GM18507 (cell line): ENCODE results near the gene ZNF398.

Source experiments
- DNase-seq: peaks from one replicate; pipeline ENCODE4 v3.0.0; 2011; ENCODE audit warnings: low read depth; ENCODE audit not compliant: insufficient read length; ENCODE audit errors: extremely low spot score
- FAIRE-seq: peaks from 2 replicates; lab custom pipeline; 2011; peaks lifted over from hg19 to GRCh38; lab: Jason Lieb, UNC

ZNF398 gene

DNA sequence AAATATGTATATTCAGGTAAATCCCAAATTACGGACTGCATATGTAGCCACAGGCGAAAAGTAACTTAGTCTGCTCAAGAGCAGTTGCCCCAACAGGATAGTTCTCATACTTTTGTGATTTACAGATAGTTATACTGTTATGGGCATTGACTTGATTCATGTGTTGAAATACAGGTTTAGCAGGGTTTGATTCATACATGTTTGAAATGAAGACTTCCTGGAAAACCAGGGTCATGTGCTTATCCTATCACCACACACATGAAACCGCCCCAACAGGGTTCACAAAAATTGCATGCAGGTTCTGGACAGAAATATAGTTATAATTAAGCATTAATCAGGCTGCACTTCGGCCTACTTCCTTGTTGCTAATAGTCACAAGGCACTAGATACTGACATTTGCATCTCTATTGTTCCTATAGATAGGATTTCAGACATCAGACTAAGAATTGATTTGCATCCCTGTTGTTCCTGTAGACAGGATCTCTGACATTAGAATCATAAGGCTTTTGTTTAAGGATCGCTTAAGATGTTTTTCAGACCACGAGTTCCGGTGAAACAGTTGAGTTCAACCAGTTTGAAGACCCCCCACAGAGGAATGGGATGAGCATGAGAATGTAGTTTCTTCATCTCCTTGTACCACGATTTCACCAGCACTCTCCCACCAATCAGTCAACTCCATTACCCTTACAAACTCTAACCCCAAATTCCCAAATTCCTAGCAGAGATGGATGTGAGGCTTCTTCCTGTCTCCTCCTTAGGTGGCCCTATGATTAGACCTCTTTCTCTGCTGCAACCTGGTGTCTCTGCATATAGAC is 2.0 kb upstream of the ZNF398 start:
- FAIRE-seq (no peak), DNase-seq (no peak)

GRCh38 chr7:149147752-149148653 is 750 bp downstream of the ZNF398 start:
- peak; percentile 39 for DNase-seq

DNA sequence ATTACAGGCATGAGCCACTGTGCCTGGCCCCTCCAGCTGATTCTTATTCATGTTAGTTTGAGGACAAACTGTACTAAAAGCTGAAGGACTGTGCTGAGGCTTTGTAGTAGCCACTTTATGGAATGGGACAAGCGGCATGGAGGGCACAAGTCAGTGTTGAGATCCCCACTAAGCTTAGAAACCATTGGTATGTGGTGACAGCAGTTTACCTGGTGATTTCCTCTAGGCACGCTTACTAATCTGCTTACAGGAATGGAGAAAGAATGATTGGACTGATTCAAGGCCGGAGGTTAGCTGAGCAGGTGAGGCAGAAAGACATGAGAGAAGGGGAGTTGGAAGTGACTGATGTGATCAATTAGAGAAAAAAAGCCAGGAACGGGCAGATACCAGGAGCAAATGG is 3.7 kb downstream of the ZNF398 start:
- FAIRE-seq, result no peak
- no peak for DNase-seq

More at GRCh38 chr7:149147752-149148653, 750 bp downstream of the ZNF398 start:
- FAIRE-seq, result no peak

- DNase-seq, result no peak
- no peak for FAIRE-seq
Measured at GRCh38 chr7:149153346-149153745, 6.1 kb downstream of the ZNF398 start.

DNA sequence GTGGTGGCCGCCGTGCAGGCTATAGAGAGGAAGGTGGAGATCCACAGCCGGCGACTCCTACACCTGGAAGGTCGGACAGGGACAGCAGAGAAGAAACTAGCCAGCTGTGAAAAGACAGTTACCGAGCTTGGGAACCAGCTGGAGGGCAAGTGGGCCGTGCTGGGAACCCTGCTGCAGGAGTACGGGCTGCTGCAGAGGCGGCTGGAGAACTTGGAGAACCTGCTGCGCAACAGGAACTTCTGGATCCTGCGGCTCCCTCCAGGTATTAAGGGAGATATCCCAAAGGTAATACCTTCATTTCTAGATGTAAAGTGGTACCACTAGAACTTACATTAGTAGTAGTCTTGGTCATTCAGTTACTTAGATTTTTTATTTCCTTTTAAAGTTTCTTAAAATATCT is 6.8 kb downstream of the ZNF398 start:
- FAIRE-seq, result no peak
- DNase-seq, result no peak

GRCh38 chr7:149156898-149157297 is 9.6 kb downstream of the ZNF398 start:
- DNase-seq (no peak), FAIRE-seq (no peak)

DNA sequence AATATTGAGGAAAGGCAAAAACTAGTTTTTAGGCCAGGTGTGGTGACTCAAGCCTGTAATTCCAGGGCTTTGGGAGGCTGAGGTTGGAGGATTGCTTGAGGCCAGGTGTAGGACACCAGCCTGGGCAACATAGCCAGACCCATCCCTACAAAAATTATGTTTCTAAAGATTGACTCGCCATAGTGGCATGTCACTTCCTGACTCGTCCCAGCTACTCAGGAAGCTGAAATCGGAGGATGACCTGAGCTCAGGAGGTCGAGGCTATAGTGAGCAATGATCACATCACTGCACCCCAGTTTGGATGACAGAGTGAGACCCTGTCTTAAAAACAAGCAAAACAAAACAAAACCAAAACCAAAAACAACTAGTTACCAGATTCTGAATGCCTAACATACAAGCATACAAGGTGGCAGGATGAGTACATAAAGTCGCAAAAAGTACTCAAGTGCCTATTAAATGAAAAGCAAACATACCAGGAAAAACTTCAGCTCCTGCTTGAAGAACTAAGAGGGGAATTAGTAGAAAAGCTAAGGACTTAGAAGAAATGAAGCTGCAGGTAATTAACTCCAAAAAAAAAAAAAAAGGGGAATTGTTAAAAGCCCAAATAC is 14.1 kb downstream of the ZNF398 start:
- DNase-seq, result no peak

DNA sequence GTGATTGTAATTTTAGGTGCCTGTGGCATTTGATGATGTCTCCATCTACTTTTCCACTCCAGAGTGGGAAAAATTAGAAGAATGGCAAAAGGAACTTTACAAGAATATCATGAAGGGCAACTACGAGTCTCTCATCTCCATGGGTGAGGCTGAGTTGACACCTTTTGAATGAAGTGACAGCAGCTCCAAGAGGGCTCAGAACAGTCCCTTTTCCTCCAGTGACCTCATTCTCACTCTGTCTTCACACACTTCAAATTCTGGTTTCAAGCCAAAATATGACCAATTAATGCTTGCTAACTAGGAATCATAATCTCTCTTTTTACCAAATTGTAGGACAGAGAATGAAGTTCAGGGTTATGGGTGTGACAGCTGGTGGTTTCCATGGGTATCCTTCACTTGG is 18.9 kb downstream of the ZNF398 start:
- FAIRE-seq (no peak), DNase-seq (no peak)

More for the DNA sequence above, 14.1 kb downstream of the ZNF398 start:
- no peak for FAIRE-seq

GRCh38 chr7:149166630-149167352 is 19.5 kb downstream of the ZNF398 start:
- DNase-seq (no peak), FAIRE-seq (no peak)

- DNase-seq (no peak), FAIRE-seq (no peak)
Measured at GRCh38 chr7:149171892-149172533, 24.8 kb downstream of the ZNF398 start.

DNA sequence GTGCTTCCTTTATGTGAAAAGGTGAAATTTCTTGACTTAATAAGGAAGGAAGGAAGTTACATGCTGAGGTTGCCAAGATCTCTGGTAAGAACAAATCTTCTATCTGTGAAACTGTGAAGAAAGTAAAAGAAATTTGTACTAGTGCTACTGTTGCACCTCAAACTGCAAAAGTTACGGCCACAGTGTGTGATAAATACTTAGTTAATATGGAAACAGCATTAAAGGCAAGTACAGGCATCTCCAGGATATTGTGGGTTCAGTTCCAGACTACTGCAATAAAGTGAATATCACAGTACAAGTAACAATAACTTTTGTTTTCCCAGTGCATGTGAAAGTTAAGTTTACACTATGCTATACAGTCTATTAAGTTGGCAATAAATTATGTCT is 25.3 kb downstream of the ZNF398 start:
- DNase-seq (no peak), FAIRE-seq (no peak)

DNA sequence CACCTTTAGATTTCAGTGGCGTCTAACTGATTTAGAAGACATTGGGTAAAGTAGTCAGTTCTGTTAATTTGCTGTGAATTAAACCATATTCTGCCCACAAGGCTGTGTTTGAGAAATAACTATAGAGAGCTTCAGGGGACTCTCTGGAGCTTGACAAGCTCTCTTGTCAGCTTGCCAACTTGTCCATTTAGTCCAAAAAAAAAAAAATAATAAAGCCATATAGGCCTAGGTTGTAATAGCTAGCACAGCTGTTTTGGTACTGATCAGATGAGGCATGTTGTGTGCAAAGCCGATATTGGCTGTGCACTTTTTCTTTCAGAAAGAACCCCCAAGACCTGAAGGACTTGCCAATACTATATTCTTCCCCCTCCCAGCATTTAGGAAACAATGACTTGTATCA is 27.9 kb downstream of the ZNF398 start:
- no peak for DNase-seq
- FAIRE-seq, result no peak

- DNase-seq, result no peak
- no peak for FAIRE-seq
Measured at GRCh38 chr7:149179241-149179640, 32.0 kb downstream of the ZNF398 start.

GRCh38 chr7:149180722-149181449 is 33.6 kb downstream of the ZNF398 start:
- DNase-seq (no peak), FAIRE-seq (no peak)

DNA sequence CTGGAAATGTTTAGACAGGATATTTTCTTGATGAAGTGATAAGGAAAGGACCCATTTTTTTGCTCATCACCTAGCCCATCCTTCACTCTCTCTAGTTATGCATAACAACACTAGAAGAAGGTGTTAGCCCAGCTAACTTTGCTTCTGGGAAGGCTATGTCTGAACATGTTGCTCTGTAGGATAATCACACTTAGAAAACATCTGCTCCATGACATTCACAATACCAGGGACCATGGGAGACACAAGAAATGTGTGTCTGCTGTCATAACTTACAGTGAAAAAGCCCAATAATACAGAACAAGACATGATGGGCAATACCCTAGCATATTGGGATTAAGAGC is 34.2 kb downstream of the ZNF398 start:
- FAIRE-seq, result no peak
- DNase-seq, result no peak

DNA sequence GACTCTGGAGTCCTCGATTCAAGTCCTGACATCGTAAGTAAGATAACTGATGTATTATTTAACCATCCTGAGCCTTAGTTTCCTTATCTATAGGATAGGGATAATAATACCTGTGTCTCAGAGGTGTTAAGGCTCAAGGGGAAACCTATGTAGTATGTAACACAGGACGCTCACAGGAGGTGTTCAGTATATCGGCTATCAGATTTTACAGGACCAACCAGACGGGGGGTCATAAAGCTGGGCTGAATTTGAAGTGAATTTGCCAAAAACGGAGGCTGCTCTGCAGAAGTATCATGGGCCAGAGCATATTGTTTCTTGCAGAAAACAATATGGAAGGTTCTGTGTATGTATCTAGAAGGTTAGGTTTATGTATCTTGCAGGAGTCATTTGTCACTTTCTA is 37.0 kb downstream of the ZNF398 start:
- DNase-seq, result no peak
- no peak for FAIRE-seq

DNA sequence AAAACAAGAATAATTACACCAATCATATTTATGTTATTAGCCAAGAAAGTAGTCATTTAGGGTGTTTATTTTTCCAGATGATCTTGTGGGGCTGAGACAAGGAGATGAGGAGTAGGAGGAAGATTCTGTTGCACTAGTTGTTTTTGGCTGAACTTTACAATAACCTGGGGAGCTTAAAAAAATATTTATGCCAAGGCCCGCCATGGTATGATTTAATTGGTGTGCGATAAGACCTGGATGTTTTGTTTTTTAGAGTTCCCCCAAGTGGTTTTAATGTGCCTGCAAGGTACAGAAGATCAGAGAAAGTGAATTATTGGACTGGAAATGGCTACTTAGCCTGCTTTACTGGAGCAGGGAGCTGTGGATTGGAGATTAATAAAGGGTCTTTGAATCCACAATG is 41.0 kb downstream of the ZNF398 start:
- FAIRE-seq, result no peak
- DNase-seq, result no peak

DNA sequence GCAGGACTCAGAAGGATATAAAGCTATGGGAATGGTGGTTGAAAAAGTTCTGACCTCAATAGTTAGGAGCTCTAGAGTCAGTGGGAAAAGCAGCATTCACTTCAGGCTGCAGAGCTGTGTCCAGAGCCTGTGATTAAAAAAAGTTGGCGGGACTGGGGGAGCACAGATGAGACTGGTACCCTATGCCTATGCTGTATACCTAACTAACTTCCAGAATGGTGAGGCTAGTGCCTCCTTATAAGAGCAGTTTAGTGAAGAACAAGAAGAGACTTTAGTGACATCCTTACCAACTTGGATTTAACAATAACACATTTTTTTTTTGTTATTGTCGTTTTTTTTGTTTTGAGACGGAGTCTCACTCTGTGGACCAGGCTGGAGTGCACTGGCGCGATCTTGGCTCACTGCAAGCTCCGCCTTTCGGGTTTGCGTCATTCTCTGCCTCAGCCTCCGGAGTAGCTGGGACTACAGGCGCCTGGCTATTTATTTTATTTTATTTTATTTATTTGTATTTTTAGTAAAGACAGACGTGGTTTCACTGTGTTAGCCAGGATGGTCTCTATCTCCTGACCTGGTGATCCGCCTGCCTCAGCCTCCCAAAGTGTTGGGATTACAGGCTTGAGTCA is 41.5 kb downstream of the ZNF398 start:
- DNase-seq (no peak), FAIRE-seq (no peak)
